Fibroblast of lung (primary cell): ENCODE results near the gene MST1R. TPM values are rescaled to one million over a fixed set of nuclear protein-coding genes. Genes with fewer than 3 reads are reported as not detected.

ENCODE experiments used
- DNase-seq, 2 donors: peaks; one replicate each; pipeline versions ENCODE4 v3.0.0 to v3.0.0-alpha.2; 2010; ENCODE audit warnings: low read depth in 2 of 2
- H2AFZ ChIP-seq: 2 replicates; pipeline ENCODE4 v1.5.1; 2012; ENCODE audit warnings: low read length, control low read depth, inconsistent platforms
- H3K27ac ChIP-seq: 2 replicates; pipeline ENCODE4 v1.5.1; 2011; ENCODE audit warnings: low read length, control low read depth; ENCODE audit not compliant: insufficient read depth
- H3K27me3 ChIP-seq: 2 replicates; pipeline ENCODE4 v1.5.1; 2011; ENCODE audit warnings: mild to moderate bottlenecking, low read length; ENCODE audit not compliant: control insufficient read depth, insufficient read depth
- H3K36me3 ChIP-seq: 2 replicates; pipeline ENCODE4 v1.5.1; 2011; ENCODE audit warnings: low read length; ENCODE audit not compliant: control insufficient read depth, insufficient read depth
- H3K4me1 ChIP-seq: 2 replicates; pipeline ENCODE4 v1.5.1; 2011; ENCODE audit warnings: low read length; ENCODE audit not compliant: control insufficient read depth, insufficient read depth; ENCODE audit errors: extremely low read depth
- H3K4me2 ChIP-seq: 2 replicates; pipeline ENCODE4 v1.5.1; 2011; ENCODE audit warnings: low read length, control low read depth; ENCODE audit not compliant: insufficient read depth; ENCODE audit errors: extremely low read depth
- H3K4me3 ChIP-seq, 4 experiments: fragments of 200-600 bp in 1 of 4; sonication (generic) in 1 of 4; replicated peaks in 1 of 4; 2 replicates each; pipeline ENCODE4 v1.5.1; 2011 to 2016; ENCODE audit warnings: low read length in 4 of 4, low read depth in 3 of 4, mild to moderate bottlenecking in 3 of 4, control low read depth in 2 of 4, inconsistent platforms in 1 of 4, mixed read lengths in 1 of 4; ENCODE audit not compliant: insufficient read depth in 1 of 4; ENCODE audit errors: control extremely low read depth in 1 of 4
- H3K79me2 ChIP-seq: 2 replicates; pipeline ENCODE4 v1.5.1; 2012; ENCODE audit warnings: mild to moderate bottlenecking, low read length, inconsistent platforms; ENCODE audit not compliant: control insufficient read depth, insufficient read depth
- H3K9ac ChIP-seq: 2 replicates; pipeline ENCODE4 v1.5.1; 2011; ENCODE audit warnings: mild to moderate bottlenecking, low read length, control low read depth; ENCODE audit not compliant: insufficient read depth
- H3K9me3 ChIP-seq: 2 replicates; pipeline ENCODE4 v1.5.1; 2012; ENCODE audit warnings: low read depth, low read length; ENCODE audit not compliant: control insufficient read depth, insufficient read depth
- H4K20me1 ChIP-seq: 2 replicates; pipeline ENCODE4 v1.5.1; 2011; ENCODE audit warnings: low read length; ENCODE audit not compliant: control insufficient read depth, insufficient read depth; ENCODE audit errors: extremely low read depth
- CTCF ChIP-seq, 2 donors: IDR thresholded peaks in 1 of 2; conservative IDR thresholded peaks in 1 of 2; 1 replicate in 1 of 2; 2 replicates in 1 of 2; pipeline ENCODE4 v1.5.1; 2011 to 2012; ENCODE audit warnings: low read length in 2 of 2, control low read depth in 1 of 2, inconsistent platforms in 1 of 2, low read depth in 1 of 2, mild to moderate bottlenecking in 1 of 2
- EZH2 ChIP-seq: IDR thresholded peaks from 2 replicates; pipeline ENCODE4 v1.5.1; 2012; ENCODE audit warnings: low read length, control low read depth, mild to moderate bottlenecking; ENCODE audit errors: missing control alignments
- polyA plus RNA-seq, 2 donors: library from polyadenylated mRNA; depleted of rRNA in 1 of 2; stranded (reverse) in 1 of 2; unstranded in 1 of 2; fragments of >200 nt; gene quantifications; 2 replicates each; pipeline ENCODE4 v1.2.1, GENCODE V29; 2011 to 2012; ENCODE audit warnings: missing spikeins in 1 of 2
- total RNA-seq: library from RNA; depleted of rRNA; stranded (reverse); fragments of >200 nt; gene quantifications from 2 replicates; pipeline ENCODE4 v1.2.1, GENCODE V29; 2014

Gene MST1R
- total and polyA plus RNA-seq, 2 donors (not counting 1 experiment from before 2014, with no cell fraction given): 0.52 to 3.0 TPM

- H2AFZ ChIP-seq: no peak overlapping the region
- no peak overlapping the region for H3K4me3 ChIP-seq
- no peak for TF ChIP-seq CTCF (conservative IDR thresholded peaks at IDR 0.05 in 1 of 2, IDR thresholded peaks at IDR 0.05 in 1 of 2; ENCODE audit: low read depth in 1 of 2, low read length in 2 of 2)
- no peak for TF ChIP-seq EZH2
- peaks cover 19% of the 10 kb centered on the region for H3K27me3 ChIP-seq
- no peak overlapping the region for H3K4me2 ChIP-seq
- H3K9ac ChIP-seq: no peak overlapping the region
- H4K20me1 ChIP-seq: no peaks in the 10 kb centered on the region
- no peaks in the 10 kb centered on the region for H3K4me1 ChIP-seq
- DNase-seq: no peak
- H3K36me3 ChIP-seq: no peaks in the 10 kb centered on the region
- H3K9me3 ChIP-seq: no peaks in the 10 kb centered on the region
- H3K79me2 ChIP-seq: no peaks in the 10 kb centered on the region
- no peak overlapping the region for H3K27ac ChIP-seq
Observed at GRCh38 chr3:49880581-49881315, 22.9 kb downstream of the MST1R start.

- DNase-seq: no peak
Observed at GRCh38 chr3:49879721-49880120, 24.0 kb downstream of the MST1R start.

DNA sequence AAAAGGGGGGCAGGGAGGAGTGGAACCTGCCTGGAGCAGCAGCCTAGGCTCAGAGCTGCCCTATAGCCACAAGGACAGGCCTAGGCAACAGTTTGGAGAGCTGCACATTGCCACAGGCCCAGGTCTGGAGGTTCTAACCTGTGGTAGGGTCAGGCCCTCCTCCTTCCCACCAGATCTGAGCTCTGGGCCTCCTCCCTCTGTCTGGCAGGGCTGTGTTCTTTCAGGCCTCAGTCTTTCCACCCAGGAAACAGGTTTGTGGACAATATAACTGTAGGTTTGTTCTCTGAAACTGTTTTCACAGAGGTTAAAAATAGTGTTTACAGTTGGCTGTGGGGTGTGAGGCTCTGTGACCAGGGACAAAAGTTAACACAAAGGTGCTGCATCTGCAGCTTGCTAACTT, 25.0 kb downstream of the MST1R start:
- H2AFZ ChIP-seq: no peak overlapping the region
- no peaks in the 10 kb centered on the region for H3K4me1 ChIP-seq
- no peak for DNase-seq
- H3K27me3 ChIP-seq: peaks cover 19% of the 10 kb centered on the region
- no peaks in the 10 kb centered on the region for H3K79me2 ChIP-seq
- TF ChIP-seq CTCF (conservative IDR thresholded peaks at IDR 0.05 in 1 of 2, IDR thresholded peaks at IDR 0.05 in 1 of 2; ENCODE audit: low read depth in 1 of 2, low read length in 2 of 2) (no peak), EZH2 (no peak)
- H3K36me3 ChIP-seq: no peaks in the 10 kb centered on the region
- no peak overlapping the region for H3K27ac ChIP-seq
- no peaks in the 10 kb centered on the region for H4K20me1 ChIP-seq
- H3K4me2 ChIP-seq: no peak overlapping the region
- H3K9ac ChIP-seq: no peak overlapping the region
- no peak overlapping the region for H3K4me3 ChIP-seq
- no peaks in the 10 kb centered on the region for H3K9me3 ChIP-seq

More at GRCh38 chr3:49879721-49880120, 24.0 kb downstream of the MST1R start:
- Histone ChIP-seq H3K4me1 (no peaks in the 10 kb centered on the region), H3K36me3 (no peaks in the 10 kb centered on the region), H3K9me3 (no peaks in the 10 kb centered on the region), H3K27me3 (peaks cover 19% of the 10 kb centered on the region), H4K20me1 (no peaks in the 10 kb centered on the region), H3K4me2 (no peak overlapping the region), H3K79me2 (no peaks in the 10 kb centered on the region), H3K27ac (no peak overlapping the region), H3K9ac (no peak overlapping the region), H2AFZ (no peak overlapping the region), H3K4me3 (no peak overlapping the region)
- TF ChIP-seq CTCF (conservative IDR thresholded peaks at IDR 0.05 in 1 of 2, IDR thresholded peaks at IDR 0.05 in 1 of 2; ENCODE audit: low read depth in 1 of 2, low read length in 2 of 2): no peak
- no peak for TF ChIP-seq EZH2
